Breast epithelium (tissue), 3 donors: Measurements from ENCODE around the gene ANKRD37.
A peak's percentile ranks its signal among the peaks of the same experiment; 100 is the strongest.

Experiments used
- CTCF ChIP-seq, 3 donors: fragments of 450-650 bp; IDR thresholded peaks; one replicate each; pipeline ENCODE4 v1.5.1; 2016 to 2017; ENCODE audit warnings: antibody characterized with exemption in 3 of 3, mild to moderate bottlenecking in 3 of 3, moderate library complexity in 3 of 3
- POLR2AphosphoS5 ChIP-seq, 3 donors: sonication (generic); formaldehyde crosslinking; IDR thresholded peaks; one replicate each; pipeline ENCODE4 v1.6.1; 2017; ENCODE audit warnings: antibody characterized with exemption in 3 of 3

- TF ChIP-seq POLR2AphosphoS5 (IDR thresholded peaks at IDR 0.05) (peak in 2 of 3 donors; percentile 47 to 62), CTCF (IDR thresholded peaks at IDR 0.05) (no peak)
These were observed 13.2 kb upstream of the ANKRD37 start for GRCh38 chr4:185383451-185383850.
